ENCODE data around the gene RNASEH2C.

GRCh38 chr11:65708451-65708850 is 12.1 kb downstream of the RNASEH2C start:
- TF ChIP-seq CTCF (IDR thresholded peaks at IDR 0.05), result no peak
- no peak for TF ChIP-seq POLR2A (IDR thresholded peaks at IDR 0.05)
